Gastrocnemius medialis (tissue), 4 donors: Measurements from ENCODE around the gene AKAP13. TPM values are rescaled to one million over a fixed set of nuclear protein-coding genes. Genes with fewer than 3 reads are reported as not detected.
A peak's percentile ranks its signal among the peaks of the same experiment; 100 is the strongest.

Experiments
- ATAC-seq, 2 donors: fragments of 150-250 bp; one replicate each; pipeline ENCODE4 v1.9.1; 2016
- DNase-seq, 2 donors: peaks; one replicate each; pipeline ENCODE4 v3.0.0-alpha.2; 2019
- H3K27ac ChIP-seq, 4 donors: fragments of 200-600 bp; sonication (generic); 1 replicate in 1 of 4; 2 replicates in 3 of 4; pipeline ENCODE4 v1.5.1; 2016 to 2018; ENCODE audit warnings: mild to moderate bottlenecking in 2 of 4, moderate library complexity in 1 of 4
- H3K27me3 ChIP-seq, 3 donors: fragments of 200-600 bp; sonication (generic) in 2 of 3; 1 replicate in 1 of 3; 2 replicates in 2 of 3; pipeline versions ENCODE4 v1.5.1 to v1.6.0; 2016 to 2019; ENCODE audit warnings: mild to moderate bottlenecking in 1 of 3, moderate library complexity in 1 of 3
- H3K36me3 ChIP-seq, 2 donors: fragments of 200-600 bp; sonication (generic) in 1 of 2; one replicate each; pipeline ENCODE4 v1.5.1; 2017 to 2018
- H3K4me1 ChIP-seq, 2 donors: fragments of 200-600 bp; sonication (generic) in 1 of 2; one replicate each; pipeline ENCODE4 v1.5.1; 2016 to 2017; ENCODE audit warnings: mild to moderate bottlenecking in 2 of 2
- H3K4me3 ChIP-seq, 4 donors: fragments of 200-600 bp; sonication (generic) in 3 of 4; 1 replicate in 1 of 4; 2 replicates in 3 of 4; pipeline ENCODE4 v1.5.1; 2016 to 2019; ENCODE audit warnings: mild to moderate bottlenecking in 2 of 4
- H3K9me3 ChIP-seq, 3 donors: fragments of 200-600 bp; sonication (generic) in 2 of 3; 1 replicate in 1 of 3; 2 replicates in 2 of 3; pipeline ENCODE4 v1.5.1; 2016 to 2019
- POLR2A ChIP-seq, 2 donors: fragments of 450-650 bp; IDR thresholded peaks; one replicate each; pipeline ENCODE4 v1.6.1; 2017; ENCODE audit warnings: antibody characterized with exemption in 2 of 2, mild to moderate bottlenecking in 2 of 2, moderate library complexity in 2 of 2
- in situ Hi-C, 4 donors: fragments of 200-750 bp; cut with MboI; loops; one replicate each; pipeline versions ENCODE4 v1.15.0 to v1.8.0; 2017; ENCODE audit warnings: low sequenced_read_pairs in 4 of 4
- intact Hi-C: fragments of 100-400 bp; cut with DNase I; formaldehyde crosslinking; loops from one replicate; pipeline ENCODE4 v1.15.1; 2023; ENCODE audit warnings: low total_unique reads
- total RNA-seq, 4 donors: library from RNA; depleted of rRNA; stranded (reverse); fragments of >200 nt; gene quantifications; one replicate each; pipeline versions ENCODE4 v1.1.0 to v1.2.3, GENCODE V29; 2016
- TF ChIP-seq, protein P1 (sequence below), 5 experiments: fragments of 450-650 bp in 3 of 5; fragments of 200-600 bp in 2 of 5; sonication (generic) in 2 of 5; IDR thresholded peaks in 4 of 5; conservative IDR thresholded peaks in 1 of 5; 1 replicate in 4 of 5; 2 replicates in 1 of 5; pipeline ENCODE4 v1.5.1; 2016 to 2019; ENCODE audit warnings: antibody characterized with exemption in 5 of 5, mild to moderate bottlenecking in 3 of 5, moderate library complexity in 3 of 5

The AKAP13 gene
- total RNA-seq, 4 donors from 2014 or later, result 127 to 481 (median 172) TPM

- Histone ChIP-seq H3K36me3 (no peaks in the 10 kb centered on the region), H3K9me3 (no peaks in the 10 kb centered on the region), H3K4me1 (peaks cover 44 to 45% of the 10 kb centered on the region in 2 donors), H3K27ac (no peak overlapping the region), H3K4me3 (no peak overlapping the region), H3K27me3 (no peaks in the 10 kb centered on the region)
- in situ Hi-C loops (no loop called here), intact Hi-C loops (loop anchor here (5.0 to 10.0 kb wide), 2 partner anchors 76 to 207 kb away; no protein-coding TSS in a partner anchor)
- no peak for ATAC-seq
- TF ChIP-seq, protein P1, sequence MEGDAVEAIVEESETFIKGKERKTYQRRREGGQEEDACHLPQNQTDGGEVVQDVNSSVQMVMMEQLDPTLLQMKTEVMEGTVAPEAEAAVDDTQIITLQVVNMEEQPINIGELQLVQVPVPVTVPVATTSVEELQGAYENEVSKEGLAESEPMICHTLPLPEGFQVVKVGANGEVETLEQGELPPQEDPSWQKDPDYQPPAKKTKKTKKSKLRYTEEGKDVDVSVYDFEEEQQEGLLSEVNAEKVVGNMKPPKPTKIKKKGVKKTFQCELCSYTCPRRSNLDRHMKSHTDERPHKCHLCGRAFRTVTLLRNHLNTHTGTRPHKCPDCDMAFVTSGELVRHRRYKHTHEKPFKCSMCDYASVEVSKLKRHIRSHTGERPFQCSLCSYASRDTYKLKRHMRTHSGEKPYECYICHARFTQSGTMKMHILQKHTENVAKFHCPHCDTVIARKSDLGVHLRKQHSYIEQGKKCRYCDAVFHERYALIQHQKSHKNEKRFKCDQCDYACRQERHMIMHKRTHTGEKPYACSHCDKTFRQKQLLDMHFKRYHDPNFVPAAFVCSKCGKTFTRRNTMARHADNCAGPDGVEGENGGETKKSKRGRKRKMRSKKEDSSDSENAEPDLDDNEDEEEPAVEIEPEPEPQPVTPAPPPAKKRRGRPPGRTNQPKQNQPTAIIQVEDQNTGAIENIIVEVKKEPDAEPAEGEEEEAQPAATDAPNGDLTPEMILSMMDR (IDR thresholded peaks at IDR 0.05 in 4 of 5, conservative IDR thresholded peaks at IDR 0.05 in 1 of 5), result no peak
- no peak for TF ChIP-seq POLR2A (IDR thresholded peaks at IDR 0.05)
- no peak for DNase-seq
Observed at GRCh38 chr15:85501574-85501973, 121.2 kb downstream of the AKAP13 start.

DNA sequence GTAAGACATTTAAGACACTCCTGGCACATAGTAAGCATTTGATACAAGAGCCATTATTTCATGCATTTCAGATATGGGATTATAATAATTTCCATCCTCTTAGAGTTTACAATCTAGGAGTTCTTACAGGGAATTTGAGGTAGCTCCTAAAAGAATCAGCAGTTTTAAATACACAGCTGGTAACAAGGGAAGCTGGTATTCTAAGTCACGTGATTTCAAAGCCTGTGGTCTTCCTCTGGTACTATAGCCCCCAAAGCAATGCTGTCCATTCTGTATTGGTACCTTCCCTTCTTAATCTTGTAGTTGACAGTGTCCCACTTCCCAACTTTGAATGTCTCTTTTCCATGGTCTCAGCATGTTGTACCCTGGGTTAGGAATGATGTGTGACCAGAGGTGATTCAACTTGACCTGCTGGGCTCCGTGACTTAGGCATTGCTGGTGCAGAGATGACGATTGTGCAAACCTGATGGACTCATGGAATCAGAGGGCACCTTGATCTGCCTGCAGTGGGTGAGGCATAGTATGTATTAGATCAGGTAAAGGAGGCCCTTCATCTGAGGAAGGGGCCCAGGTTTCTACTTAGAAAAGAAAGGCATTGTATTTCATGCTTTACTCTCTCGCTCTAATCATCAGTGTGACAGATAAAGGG, 122.9 kb downstream of the AKAP13 start:
- DNase-seq (no peak), ATAC-seq (no peak)
- no peak overlapping the region for H3K4me3 ChIP-seq
- in situ Hi-C loops (no loop called here), intact Hi-C loops (loop anchor here (1.0 to 10.0 kb wide), 3 partner anchors 15 to 208 kb away; no protein-coding TSS in a partner anchor)
- no peaks in the 10 kb centered on the region for H3K9me3 ChIP-seq
- peaks cover 33% of the 10 kb centered on the region in 2 donors for H3K4me1 ChIP-seq
- H3K27me3 ChIP-seq, result no peaks in the 10 kb centered on the region
- TF ChIP-seq, protein P1 (IDR thresholded peaks at IDR 0.05 in 4 of 5, conservative IDR thresholded peaks at IDR 0.05 in 1 of 5), result no peak
- no peak for TF ChIP-seq POLR2A (IDR thresholded peaks at IDR 0.05)
- no peaks in the 10 kb centered on the region for H3K36me3 ChIP-seq
- no peak overlapping the region for H3K27ac ChIP-seq

- ATAC-seq, result peak in 1 of 2 donors; percentile 65
- intact Hi-C loops (loop anchor here (1.0 to 10.0 kb wide), 3 partner anchors 72 to 210 kb away; no protein-coding TSS in a partner anchor), in situ Hi-C loops (no loop called here)
- Histone ChIP-seq H3K4me3 (no peak overlapping the region), H3K36me3 (no peaks in the 10 kb centered on the region), H3K27me3 (no peaks in the 10 kb centered on the region), H3K9me3 (no peaks in the 10 kb centered on the region), H3K27ac (peak overlapping the region; percentile 27 to 49 (median 29)), H3K4me1 (peaks cover 18 to 23% of the 10 kb centered on the region in 2 donors)
- peak; percentile 6 to 20 for DNase-seq
- TF ChIP-seq, protein P1 (IDR thresholded peaks at IDR 0.05 in 4 of 5, conservative IDR thresholded peaks at IDR 0.05 in 1 of 5), result peak in 3 of 5 experiments; percentile 40 to 58 (median 53)
- no peak for TF ChIP-seq POLR2A (IDR thresholded peaks at IDR 0.05)
Observed at GRCh38 chr15:85504749-85505676, 124.6 kb downstream of the AKAP13 start.

DNA sequence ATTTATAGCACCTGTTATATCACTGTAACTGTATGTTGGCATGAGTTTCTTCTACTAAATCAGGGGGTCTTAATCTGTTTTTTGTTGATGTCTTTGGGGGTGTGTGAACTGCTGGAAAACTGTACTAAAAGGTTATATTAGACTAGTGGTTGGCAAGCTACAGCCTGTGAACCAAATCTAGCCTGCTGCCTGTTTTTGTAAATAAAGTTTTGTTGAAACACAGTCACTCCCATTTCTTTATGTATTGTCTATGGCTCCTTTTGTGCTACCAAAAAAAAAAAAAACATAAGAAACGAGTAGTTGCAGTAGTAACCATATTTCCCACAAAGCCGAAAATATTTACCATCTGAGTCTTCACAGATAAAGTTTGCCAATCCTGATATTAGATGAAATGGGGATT, 126.7 kb downstream of the AKAP13 start:
- H3K4me1 ChIP-seq, result peaks cover 6% of the 10 kb centered on the region in 2 donors
- no peak overlapping the region for H3K4me3 ChIP-seq
- H3K36me3 ChIP-seq, result no peaks in the 10 kb centered on the region
- no peak overlapping the region for H3K27ac ChIP-seq
- H3K27me3 ChIP-seq, result no peaks in the 10 kb centered on the region
- ATAC-seq (no peak), DNase-seq (no peak)
- no peaks in the 10 kb centered on the region for H3K9me3 ChIP-seq
- intact Hi-C loops (loop anchor here (10.0 kb wide), 1 partner anchor 212 kb away; no protein-coding TSS in a partner anchor), in situ Hi-C loops (no loop called here)
- TF ChIP-seq POLR2A (IDR thresholded peaks at IDR 0.05), result no peak
- TF ChIP-seq, protein P1 (IDR thresholded peaks at IDR 0.05 in 4 of 5, conservative IDR thresholded peaks at IDR 0.05 in 1 of 5), result no peak
